ENCODE data around the gene TMEM63B.

Gene TMEM63B

DNA sequence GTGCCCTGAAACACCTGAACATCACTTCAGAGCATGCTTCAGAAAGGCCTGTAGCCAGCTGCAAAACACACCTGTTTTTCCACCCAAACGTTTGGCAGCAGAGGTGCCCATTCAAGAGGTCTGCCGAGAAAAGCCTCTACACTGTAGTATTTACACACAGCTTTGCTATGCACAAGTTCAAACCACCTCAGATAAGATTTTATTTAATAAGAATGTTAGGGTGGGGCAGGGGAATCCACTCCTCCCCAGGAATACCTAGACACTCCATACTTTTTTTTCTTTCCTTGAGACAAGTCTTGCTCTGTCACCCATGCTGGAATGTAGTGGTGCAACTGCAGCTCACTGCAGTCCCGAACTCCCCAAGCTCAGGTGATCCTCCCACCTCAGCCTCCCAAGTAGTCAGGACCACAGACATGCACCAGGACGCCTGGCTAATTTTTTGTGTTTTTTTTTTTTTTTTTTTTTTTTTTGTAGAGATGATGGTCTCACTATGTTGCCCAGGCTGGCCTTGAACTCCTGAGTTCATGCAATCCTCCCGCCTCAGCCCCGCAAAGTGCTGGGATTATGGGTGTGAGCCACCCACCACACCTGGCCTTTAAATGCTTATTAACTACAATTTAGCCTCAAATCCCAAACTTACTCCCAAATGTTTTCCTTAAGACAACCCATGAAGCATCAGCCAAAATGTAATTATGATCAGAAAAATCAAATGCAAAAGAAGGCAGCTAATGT, 9.8 kb upstream of the TMEM63B start:
- no peak for DNase-seq (ENCODE audit: low read depth in 2 of 2)

DNA sequence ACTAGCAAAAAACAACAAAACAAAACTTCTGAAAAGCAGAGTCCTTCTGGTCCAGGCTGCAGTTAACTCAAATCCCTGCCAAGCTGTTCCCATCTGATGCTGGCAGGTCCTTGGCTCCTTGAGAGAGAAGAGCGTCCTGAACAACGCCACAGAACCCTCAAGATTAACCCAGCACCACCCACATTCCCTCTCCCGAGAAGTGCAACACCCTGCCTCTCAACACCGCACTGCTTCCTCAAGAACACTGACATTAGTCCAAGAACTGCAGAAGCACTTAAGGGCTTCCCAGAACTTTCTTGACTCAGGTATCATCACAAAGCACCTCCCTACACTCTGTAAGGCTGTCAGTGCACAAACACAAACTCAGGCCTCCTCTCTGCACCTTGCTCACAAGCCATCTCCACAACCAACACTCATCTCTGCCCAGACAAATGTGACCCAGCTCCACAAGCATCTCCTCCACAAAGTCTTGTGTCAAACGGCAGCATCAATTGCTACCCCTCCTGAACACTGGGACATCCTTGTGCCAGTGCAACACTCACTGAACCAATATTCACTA, 7.6 kb upstream of the TMEM63B start:
- DNase-seq (ENCODE audit: low read depth in 2 of 2): no peak

DNA sequence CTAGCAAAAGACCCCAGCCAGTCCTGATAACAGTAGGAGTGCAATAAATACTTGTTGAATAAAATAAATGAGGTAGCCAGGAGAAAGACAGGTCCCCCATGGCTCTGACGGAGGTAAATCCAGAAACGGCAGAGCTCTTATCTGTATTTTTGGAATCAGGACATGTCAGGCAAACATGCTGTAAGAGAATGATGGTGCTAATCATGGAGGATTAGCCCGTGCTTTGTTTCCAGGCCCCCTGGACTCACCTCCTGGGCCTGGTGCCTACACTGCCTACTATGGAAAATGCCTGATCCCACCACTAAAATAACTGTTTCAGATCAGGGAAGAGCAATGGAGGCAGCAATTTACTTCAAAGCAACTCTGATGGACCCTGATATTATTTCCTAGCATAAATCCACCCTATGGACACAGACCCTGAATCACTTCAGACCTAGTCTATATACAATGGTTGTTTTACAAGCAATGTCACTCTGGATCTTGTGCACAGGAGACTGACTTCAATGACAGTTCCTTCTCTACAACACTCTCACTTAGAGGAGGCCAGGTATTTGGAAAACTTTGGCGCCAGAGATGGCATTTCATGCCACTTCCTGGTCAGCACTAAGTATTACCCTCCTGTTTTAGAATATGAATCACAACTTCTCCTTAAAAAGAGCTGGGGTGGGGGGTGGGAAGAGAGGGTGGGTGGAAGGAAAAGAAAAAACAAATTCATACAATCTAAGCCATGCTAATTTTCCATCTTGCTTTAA, 6.5 kb upstream of the TMEM63B start:
- no peak for DNase-seq (ENCODE audit: low read depth in 2 of 2)

DNA sequence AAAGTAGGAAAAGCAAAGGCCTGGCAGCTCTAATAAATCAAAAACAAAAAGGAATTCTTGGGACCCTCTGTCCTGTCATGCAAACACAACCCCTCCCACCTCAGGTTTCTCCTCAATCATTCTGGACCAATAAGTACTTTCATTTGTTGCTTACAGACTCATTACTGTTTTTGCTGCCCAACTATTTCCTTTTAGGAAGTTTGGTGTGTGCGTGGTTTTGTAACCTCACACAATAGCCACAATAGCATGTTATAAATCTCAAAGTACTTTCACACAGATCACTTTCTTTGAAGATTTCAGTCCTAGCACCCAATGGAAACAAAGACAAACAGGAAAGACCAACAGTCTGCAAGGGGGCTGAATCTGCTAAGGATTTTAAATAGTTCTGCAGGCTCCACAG, 4.6 kb upstream of the TMEM63B start:
- no peak for DNase-seq (ENCODE audit: low read depth in 2 of 2)

DNA sequence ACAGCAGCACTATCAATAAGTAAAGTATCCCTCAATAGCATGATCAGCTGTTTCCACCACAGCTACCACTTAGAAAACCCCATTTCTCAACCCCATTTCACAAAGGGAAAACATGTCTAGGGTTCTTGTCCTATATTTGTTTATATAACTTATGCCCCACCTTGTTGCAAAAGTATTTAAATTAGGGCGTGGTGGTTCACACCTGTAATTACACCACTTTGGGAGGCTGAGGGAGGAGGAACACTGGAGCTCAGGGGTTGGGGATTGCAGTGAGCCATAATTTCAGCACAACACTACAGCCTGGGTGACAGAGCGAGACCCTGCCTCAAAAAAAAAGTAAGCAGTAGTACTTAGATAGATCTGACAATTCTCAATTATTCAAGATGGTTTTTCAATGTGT, 3.8 kb upstream of the TMEM63B start:
- no peak for DNase-seq (ENCODE audit: low read depth in 2 of 2)

DNA sequence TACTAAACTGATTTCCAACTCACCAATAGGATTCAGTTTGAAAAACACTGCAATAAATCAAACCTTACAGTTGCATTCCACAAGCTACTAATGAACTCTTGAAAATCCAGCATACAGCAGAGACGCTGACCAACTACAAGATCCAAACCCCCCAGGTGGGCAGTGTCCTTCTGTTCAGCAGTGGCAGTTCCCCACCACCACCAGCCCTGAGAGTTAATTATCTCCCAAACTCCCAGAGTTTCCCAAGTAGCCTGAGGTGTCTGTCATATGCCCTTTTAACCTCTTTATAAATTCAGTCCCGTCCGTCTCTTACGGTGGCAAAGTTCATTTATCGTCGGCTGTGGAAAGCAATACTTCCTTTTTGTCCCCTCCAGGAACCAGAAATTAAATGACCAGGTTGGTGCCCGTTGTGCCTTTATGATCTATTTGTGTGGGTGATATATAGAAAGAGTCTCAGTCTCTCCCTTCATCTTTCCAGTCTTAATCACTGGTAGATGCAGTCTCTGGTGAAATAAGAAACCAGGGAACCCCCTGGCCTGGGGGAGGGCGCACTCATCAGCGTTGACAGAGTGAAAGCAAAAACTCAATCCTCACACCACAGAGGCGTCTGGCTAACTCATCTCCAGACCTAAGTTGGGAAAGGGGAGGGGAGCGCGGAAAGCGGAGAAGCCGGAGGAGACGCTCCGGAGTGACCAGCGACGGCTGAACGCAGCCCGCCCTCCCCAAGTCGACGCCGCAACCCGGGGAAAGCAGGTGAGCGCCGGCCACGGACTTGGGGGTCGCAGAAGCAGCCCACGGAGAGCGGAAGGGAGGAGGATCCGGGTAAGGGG, 819 bp upstream of the TMEM63B start:
- peak; percentile 60 to 75 for DNase-seq (ENCODE audit: low read depth in 2 of 2)

DNA sequence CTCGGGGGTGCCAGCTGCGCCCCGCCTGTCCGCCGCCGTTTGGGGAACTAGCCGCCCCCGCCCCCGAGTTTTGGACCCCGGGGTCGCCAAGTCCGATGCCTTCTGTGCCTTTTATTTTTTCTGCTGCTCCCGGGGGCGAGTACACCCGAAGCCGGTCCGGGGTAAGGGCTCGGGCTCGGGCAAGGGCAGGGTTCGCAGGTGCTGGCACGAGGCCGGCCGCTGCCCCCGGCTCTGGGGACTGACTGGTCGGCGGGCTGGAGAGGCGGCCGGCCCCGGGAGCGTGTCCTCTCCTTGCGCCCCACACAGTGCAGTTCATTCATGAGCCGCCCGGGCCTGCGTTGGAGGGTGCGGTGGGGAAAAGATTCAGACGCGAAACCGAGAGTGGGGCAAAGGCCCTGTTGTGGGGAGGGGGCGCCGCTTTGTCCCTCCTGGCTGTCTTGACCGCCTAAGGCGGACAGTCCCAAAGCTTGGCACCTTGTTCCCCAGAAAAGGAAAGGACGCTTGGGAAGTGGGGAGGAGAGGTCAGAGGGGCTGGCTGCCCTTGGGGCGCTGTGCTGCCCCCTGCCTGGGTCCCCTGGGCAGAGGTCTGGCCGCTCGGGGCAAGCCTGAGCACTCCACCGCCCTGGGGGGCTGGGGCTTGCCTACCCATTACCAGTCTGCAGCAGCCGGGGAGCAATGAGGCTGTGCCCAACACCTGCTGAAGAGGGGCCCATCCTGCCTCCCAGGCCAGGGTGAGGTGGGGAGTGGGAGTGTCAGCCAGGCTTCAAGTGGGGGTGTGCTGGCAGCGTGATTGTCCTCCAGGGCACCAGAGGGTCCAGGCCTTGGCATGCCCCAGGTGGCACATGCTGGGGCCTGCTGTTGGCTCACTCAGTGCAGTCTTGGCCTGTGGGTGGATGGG, 915 bp downstream of the TMEM63B start:
- DNase-seq (ENCODE audit: low read depth in 2 of 2): peak in 1 of 2 donors; percentile 15

DNA sequence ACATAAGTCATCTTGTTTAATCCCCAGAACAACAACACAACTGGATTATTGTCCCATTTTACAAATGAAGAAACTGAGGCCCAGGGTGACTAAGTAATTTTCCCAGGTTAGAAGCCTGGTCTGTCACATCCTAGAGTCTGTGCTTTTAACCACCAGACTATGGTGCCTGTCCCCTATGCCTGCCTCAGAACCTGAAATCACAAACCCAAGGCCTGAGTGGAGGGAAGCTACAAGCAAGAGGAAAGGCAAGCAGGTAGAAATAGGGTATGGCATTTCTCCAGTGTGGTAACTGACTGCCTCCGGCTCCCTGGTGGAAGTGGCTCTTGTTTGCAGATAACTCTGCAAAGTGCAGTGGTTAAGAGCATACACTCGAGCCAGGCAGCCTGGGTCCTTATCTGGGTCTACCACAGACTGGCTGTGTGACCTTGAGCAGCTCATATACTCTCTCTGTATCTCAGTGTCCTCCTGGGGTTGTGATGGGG, 2.5 kb downstream of the TMEM63B start:
- DNase-seq (ENCODE audit: low read depth in 2 of 2): no peak

DNA sequence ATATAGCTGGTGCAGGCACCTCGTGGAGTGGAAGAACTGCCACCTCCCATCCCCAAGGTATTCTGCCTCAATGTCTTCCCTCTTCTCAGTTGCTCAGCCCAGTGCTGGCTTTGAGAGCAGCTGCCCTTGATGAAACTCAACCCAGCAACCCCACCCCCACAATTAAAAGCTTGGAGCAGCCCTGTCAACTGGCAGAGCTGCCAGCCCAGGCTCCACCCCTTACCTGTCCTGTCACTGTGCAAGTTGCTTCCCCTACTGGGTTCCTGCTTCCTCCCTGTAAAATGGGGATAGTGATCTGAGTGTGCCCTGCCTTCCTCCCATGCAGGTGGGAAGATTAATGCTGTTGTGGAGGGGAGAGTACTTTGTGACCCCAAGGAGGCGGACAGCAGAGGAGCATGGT, 4.5 kb downstream of the TMEM63B start:
- DNase-seq (ENCODE audit: low read depth in 2 of 2): no peak

DNA sequence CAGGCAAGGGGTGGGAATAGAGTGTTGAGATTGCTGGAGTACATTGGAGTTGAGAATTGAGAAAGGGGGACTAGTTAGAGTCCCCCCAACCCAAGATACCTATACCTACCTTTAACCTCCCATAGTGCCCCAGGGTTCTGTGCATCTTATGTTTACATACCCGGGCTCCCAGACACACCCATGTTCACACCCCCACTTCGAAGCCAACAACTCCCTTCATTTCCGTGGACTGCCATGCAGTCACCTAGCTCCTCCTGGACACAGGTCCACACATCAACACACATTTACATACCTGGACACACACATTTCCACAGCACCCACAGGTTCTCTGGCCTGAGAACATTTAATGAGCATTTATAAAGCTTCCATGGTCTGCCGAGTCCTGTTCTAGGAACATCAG, 5.1 kb downstream of the TMEM63B start:
- DNase-seq (ENCODE audit: low read depth in 2 of 2): no peak

DNA sequence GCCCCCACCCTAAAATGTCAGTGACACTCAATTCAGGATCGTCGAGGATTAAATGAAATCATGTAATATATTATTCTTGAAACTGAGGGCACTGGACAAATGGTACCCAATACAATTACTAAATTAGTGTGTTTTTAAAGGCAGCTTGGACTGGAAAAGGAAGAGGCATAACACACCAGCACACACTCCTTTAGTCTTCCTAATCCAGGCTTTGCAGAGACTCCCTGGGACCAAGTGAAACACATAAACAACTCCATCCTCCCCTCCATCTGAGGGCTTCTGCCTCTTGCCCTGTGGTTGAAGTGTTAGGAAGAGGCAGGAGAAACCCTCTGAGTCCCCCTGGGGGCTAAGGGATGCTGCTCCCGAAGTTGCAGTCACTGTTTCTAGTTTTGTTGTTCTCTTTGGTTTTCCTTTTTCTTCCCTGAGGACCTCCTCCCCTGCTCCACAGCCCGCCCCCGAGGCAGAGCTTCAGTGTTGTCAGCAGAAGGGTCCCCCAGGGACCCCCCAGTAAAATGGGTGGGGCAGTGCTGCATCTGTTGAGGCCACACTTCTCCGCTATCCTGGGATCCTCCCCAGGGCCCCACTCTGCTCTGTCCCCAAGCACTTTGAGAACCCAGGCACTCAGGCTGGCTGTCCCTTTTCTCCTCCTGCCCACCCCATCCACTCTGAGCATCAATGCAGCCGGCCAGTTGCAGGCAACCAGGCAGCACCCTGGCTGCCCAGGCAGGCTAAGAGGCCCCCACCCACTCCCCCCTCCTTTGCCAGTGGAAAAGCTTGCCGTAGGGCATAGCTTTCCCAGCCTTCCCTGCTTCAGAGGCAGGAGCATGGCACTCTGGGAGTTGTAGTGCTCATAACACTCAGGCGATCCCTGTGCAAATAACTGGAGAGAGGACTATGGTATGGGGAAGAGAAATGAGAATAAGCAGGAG, 5.9 kb downstream of the TMEM63B start:
- no peak for DNase-seq (ENCODE audit: low read depth in 2 of 2)

DNA sequence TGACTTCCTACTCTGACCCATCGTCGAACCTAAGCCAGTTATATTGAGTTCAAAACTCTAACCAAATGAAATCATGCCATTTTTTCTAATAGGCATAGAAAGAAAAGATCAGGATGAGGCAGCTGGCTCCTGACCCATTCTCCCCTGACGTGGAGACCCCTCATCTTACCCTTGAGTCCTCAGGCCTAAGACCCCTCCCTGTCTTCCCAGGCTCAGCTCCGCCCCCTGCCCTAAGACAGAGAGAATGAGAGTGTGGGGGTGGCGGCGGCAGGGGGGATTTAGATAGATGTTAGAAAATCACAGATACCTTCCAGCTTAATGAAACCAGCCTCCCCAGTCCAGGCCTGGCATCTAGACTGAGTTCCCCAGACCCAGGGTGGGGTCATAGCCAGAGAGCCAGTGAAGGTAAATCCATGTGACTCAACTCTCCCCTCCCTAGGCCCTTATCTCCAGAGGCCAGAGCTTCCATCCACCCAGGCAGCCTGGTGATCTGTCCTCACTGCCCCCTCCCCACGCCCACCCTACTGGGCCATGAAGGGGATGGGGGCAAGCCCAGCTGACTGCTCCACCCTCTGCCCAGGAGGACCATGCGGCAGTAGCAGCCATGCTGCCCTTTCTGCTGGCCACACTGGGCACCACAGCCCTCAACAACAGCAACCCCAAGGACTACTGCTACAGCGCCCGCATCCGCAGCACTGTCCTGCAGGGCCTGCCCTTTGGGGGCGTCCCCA, 6.8 kb downstream of the TMEM63B start:
- no peak for DNase-seq (ENCODE audit: low read depth in 2 of 2)

DNA sequence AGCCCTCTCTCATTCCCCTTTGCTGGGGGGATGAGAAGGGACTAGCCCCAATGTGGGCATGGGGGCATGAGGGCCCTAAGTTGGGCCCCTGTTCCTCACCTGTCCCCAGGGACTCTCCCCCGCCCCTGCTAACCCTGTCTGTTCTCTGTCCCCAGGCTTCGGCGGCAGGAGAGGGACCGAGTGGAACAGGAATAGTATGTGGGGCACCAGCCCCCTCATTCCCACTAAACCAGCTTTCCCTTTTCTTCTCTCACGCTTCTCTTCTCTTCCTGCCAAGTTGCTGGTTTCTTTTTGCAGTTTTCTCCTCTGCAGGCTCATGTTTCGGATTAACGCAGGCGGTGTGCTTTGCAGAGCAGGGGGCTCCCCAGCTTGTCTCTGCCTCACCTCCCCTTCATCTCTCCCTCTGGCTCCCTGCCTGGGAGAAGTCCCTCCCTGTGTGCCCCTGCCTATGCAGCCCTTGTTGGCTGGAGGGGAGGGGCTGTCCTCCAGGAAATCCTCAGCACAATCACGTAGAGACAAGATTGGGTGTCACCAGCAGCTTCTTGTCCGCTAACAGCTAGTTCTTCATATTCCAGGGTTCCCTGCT, 7.9 kb downstream of the TMEM63B start:
- DNase-seq (ENCODE audit: low read depth in 2 of 2): no peak

DNA sequence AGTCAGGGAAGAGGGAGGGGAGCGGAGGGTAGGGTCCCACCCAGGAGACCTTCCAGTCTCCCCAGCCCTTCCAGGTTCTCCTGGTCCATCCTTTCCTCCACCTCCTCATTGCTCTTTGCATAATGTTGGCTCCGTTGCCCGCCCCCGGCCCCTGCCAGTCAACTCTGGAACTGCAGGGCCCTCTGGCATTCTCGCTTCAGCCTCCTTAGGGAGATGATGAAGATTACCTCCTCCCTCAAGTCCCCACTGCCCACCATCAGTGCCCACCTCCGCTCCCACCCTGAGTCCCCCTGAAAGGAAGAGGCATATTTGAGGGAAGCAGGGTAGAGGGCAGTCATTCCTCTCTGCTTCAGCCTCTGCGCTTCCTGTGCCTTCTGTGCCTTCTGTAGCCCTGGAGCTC, 8.5 kb downstream of the TMEM63B start:
- DNase-seq (ENCODE audit: low read depth in 2 of 2): no peak

DNA sequence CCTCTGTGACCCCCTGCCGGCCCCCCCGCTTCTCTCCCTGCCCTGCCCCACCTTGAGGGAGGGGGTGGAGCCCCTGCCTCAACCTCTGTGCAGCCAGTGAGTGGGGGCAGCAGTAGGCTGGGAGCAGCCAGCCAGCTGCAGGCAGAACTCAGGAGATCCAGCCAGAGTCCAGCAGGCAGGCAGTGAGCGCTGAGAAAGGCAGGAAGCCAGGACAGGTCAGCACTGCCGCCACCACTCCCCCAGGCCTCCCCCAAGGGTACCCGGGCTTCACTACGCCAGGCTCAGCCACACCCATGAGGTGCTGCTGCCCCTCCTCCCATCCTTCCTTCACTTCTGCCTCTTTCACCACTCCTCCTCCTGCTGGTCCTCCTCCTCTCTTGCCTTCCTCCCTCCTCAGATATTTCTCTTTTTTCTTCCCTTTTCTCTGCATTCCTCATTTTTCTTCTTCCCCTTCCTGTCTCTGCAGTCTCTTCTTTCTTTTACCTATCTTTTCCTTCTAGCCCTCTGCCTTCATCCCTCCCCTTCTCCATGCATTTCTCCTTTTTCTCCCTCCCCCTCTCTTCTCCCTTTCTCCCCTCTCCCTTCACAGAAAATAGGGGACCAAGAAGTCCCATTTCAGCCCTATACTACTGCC, 11.5 kb downstream of the TMEM63B start:
- DNase-seq (ENCODE audit: low read depth in 2 of 2): no peak

DNA sequence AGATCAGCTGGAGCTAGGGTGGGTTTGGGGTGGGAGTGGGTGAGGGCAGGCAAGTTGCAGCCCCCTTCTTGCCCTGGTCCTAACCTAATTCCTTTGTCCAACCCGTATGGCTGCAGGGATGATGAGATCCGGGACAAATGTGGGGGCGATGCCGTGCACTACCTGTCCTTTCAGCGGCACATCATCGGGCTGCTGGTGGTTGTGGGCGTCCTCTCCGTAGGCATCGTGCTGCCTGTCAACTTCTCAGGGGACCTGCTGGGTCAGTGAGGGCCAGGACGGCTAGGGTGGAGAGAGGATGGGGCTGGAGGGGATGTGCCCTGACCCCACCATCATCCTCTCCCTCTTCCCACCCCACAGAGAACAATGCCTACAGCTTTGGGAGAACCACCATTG, 12.0 kb downstream of the TMEM63B start:
- no peak for DNase-seq (ENCODE audit: low read depth in 2 of 2)

DNA sequence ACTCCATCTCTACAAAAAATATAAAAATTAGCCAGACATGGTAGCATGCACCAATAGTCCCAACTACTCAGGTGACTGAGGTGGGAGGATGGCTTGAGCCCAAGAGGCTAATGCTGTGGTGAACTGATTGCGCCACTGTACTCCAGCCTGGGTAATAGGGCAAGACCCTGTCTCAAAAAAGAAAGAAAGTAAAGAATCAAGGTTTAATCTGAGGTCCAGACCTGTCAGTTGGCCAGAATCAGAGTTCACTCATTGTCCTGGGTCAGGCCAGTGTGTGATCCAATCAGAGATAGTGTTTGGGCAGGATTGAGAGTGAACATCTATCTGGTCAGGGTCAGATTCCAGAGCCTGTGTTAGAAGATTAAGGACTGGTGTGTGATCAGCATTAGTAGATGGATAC, 15.5 kb downstream of the TMEM63B start:
- no peak for DNase-seq (ENCODE audit: low read depth in 2 of 2)

DNA sequence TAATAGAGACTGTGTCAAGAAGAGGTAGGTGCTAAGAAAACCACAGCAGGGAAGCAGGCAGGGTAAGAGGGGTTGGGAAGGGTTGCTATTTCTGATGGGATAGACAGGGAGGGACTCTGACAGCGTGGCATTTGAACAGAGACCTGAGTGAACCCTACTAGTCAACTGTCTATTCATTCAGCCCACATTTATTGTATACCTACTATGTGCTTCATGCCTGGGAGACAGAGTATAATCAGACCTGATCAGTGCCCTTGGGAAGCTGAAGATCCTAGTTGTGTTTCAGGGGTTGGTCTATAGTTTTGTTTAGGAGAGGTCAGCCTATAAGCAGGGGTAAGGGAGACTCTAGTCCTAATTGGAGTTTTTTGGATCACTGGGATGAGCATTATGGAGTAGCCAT, 16.4 kb downstream of the TMEM63B start:
- DNase-seq (ENCODE audit: low read depth in 2 of 2): no peak

Data from stimulated activated CD8-positive, alpha-beta memory T cell treated with anti-CD3 and anti-CD28 coated beads, Interleukin-2, amount 100 ng/mL, for 48 hours (primary cell).